MCF 10A (cell line): ENCODE data around the gene SIPA1L2. TPM values are rescaled to one million over a fixed set of nuclear protein-coding genes. Genes with fewer than 3 reads are reported as not detected.

Experiments
- BruUV-seq: library from RNA; stranded (reverse); fragments of 400-500 nt; replicated peaks from 2 replicates; lab custom pipeline; 2021; lab: Mats Ljungman, UMichigan
- CTCF ChIA-PET: fragments of 300-600 bp; sonication (Branson Sonifier 250); formaldehyde crosslinking; extraction: SDS; loops from one replicate; lab custom pipeline; 2021; ENCODE audit warnings: antibody characterized with exemption, inconsistent platforms; lab: Yijun Ruan, JAX
- POLR2A ChIA-PET: fragments of 300-600, 350-650 bp; sonication (Branson Sonifier 250); formaldehyde crosslinking; extraction: SDS; loops from one replicate; lab custom pipeline; 2020; ENCODE audit warnings: antibody characterized with exemption, inconsistent platforms; lab: Yijun Ruan, JAX
- DNase-seq: peaks from one replicate; pipeline ENCODE4 v3.0.0-alpha.2; 2018; ENCODE audit not compliant: unreplicated experiment
- H3K27ac Mint-ChIP-seq: one replicate; pipeline ENCODE4 v1.8.0; 2022; ENCODE audit warnings: mild to moderate bottlenecking, low read depth, mixed read lengths; ENCODE audit not compliant: unreplicated experiment
- H3K27me3 Mint-ChIP-seq: one replicate; pipeline ENCODE4 v1.8.0; 2022; ENCODE audit warnings: mixed read lengths; ENCODE audit not compliant: insufficient read depth, unreplicated experiment
- H3K36me3 Mint-ChIP-seq: one replicate; pipeline ENCODE4 v1.8.0; 2022; ENCODE audit warnings: mild to moderate bottlenecking, moderate library complexity, mixed read lengths; ENCODE audit not compliant: insufficient read depth, unreplicated experiment
- H3K4me1 Mint-ChIP-seq: one replicate; pipeline ENCODE4 v1.8.0; 2022; ENCODE audit warnings: mixed read lengths; ENCODE audit not compliant: insufficient read depth, unreplicated experiment
- H3K4me3 Mint-ChIP-seq: one replicate; pipeline ENCODE4 v1.8.0; 2022; ENCODE audit warnings: mild to moderate bottlenecking, moderate library complexity, mixed read lengths; ENCODE audit not compliant: unreplicated experiment
- H3K9me3 Mint-ChIP-seq: one replicate; pipeline ENCODE4 v1.8.0; 2022; ENCODE audit warnings: mixed read lengths; ENCODE audit not compliant: unreplicated experiment
- CTCF ChIP-seq: fragments of 200-600 bp; IDR thresholded peaks from one replicate; pipeline ENCODE4 v1.8.0; 2022; ENCODE audit warnings: antibody characterized with exemption, mild to moderate bottlenecking; ENCODE audit not compliant: unreplicated experiment
- intact Hi-C: fragments of 100-400 bp; cut with micrococcal nuclease; formaldehyde crosslinking; loops from 2 replicates; pipeline ENCODE4 v1.14.1; 2022
- total RNA-seq: library from RNA; stranded (reverse); gene quantifications from 2 replicates; pipeline ENCODE4 v1.2.3, GENCODE V29; 2022

Gene SIPA1L2
- total RNA-seq, 1 experiment from 2014 or later = 15.2 TPM

- BruUV-seq = no TSS peak
- no peaks in the 10 kb centered on the region for H3K27me3 Mint-ChIP-seq
- no peaks in the 10 kb centered on the region for H3K9me3 Mint-ChIP-seq
- DNase-seq = no peak
- no peak for TF ChIP-seq CTCF
- H3K4me3 Mint-ChIP-seq = no peak overlapping the region
- ChIA-PET POLR2A (interaction anchor here (0.8 to 1.2 kb wide), 3 partner anchors 9 to 41 kb away, joined by 3 to 4 read pairs (median 4); no protein-coding TSS in a partner anchor), CTCF (interaction anchor here (0.7 to 2.0 kb wide), 8 partner anchors 23 to 566 kb away, joined by 3 to 5 read pairs (median 3); partner anchors contain the start of gene SIPA1L2)
- intact Hi-C loops = no loop called here
- no peaks in the 10 kb centered on the region for H3K36me3 Mint-ChIP-seq
- no peak overlapping the region for H3K27ac Mint-ChIP-seq
- H3K4me1 Mint-ChIP-seq = peaks cover 12% of the 10 kb centered on the region
Measured at GRCh38 chr1:232675898-232676297, 46.0 kb upstream of the SIPA1L2 start.

- BruUV-seq = no TSS peak
- POLR2A ChIA-PET = interaction anchor here (0.8 to 1.2 kb wide), 2 partner anchors 8 to 41 kb away, joined by 4 read pairs; no protein-coding TSS in a partner anchor
- no peak overlapping the region for H3K27ac Mint-ChIP-seq
- no peak for TF ChIP-seq CTCF
- DNase-seq = no peak
- no peak overlapping the region for H3K4me3 Mint-ChIP-seq
- CTCF ChIA-PET = interaction anchor here (0.7 to 2.0 kb wide), 6 partner anchors 27 to 497 kb away, joined by 3 to 5 read pairs (median 3); partner anchors contain the start of gene SIPA1L2
- H3K4me1 Mint-ChIP-seq = peaks cover 12% of the 10 kb centered on the region
- intact Hi-C loops = no loop called here
- H3K27me3 Mint-ChIP-seq = no peaks in the 10 kb centered on the region
- H3K36me3 Mint-ChIP-seq = no peaks in the 10 kb centered on the region
- H3K9me3 Mint-ChIP-seq = no peaks in the 10 kb centered on the region
Measured at GRCh38 chr1:232675260-232675659, 45.3 kb upstream of the SIPA1L2 start.

- no peak for DNase-seq
- intact Hi-C loops = no loop called here
- Mint-ChIP-seq H3K36me3 (no peaks in the 10 kb centered on the region), H3K27me3 (no peaks in the 10 kb centered on the region), H3K4me3 (no peak overlapping the region), H3K9me3 (no peaks in the 10 kb centered on the region), H3K27ac (no peak overlapping the region), H3K4me1 (peaks cover 6% of the 10 kb centered on the region)
- ChIA-PET POLR2A (interaction anchor here (0.6 to 2.4 kb wide), 5 partner anchors 15 to 1336 kb away, joined by 3 to 7 read pairs (median 4); partner anchors contain the start of gene EXOC8), CTCF (interaction anchor here (0.6 to 1.4 kb wide), 7 partner anchors 11 to 193 kb away, joined by 3 to 5 read pairs (median 3); no protein-coding TSS in a partner anchor)
- BruUV-seq = no TSS peak
- TF ChIP-seq CTCF = no peak
Measured at GRCh38 chr1:232673256-232673655, 43.3 kb upstream of the SIPA1L2 start.

- POLR2A ChIA-PET = interaction anchor here (1.2 kb wide), 1 partner anchor 9 kb away, joined by 3 read pairs; no protein-coding TSS in a partner anchor
- DNase-seq = no peak
- intact Hi-C loops = no loop called here
- no peak overlapping the region for H3K4me3 Mint-ChIP-seq
- no peaks in the 10 kb centered on the region for H3K9me3 Mint-ChIP-seq
- H3K36me3 Mint-ChIP-seq = no peaks in the 10 kb centered on the region
- CTCF ChIA-PET = interaction anchor here (0.6 to 1.9 kb wide), 2 partner anchors 15 to 124 kb away, joined by 3 to 4 read pairs; no protein-coding TSS in a partner anchor
- peaks cover 10% of the 10 kb centered on the region for H3K4me1 Mint-ChIP-seq
- H3K27me3 Mint-ChIP-seq = no peaks in the 10 kb centered on the region
- H3K27ac Mint-ChIP-seq = no peak overlapping the region
- no TSS peak for BruUV-seq
- TF ChIP-seq CTCF = no peak
Measured at GRCh38 chr1:232669981-232670747, 40.2 kb upstream of the SIPA1L2 start.
